Pulmonary artery endothelial cell (primary cell): ENCODE results near the gene PAX5. TPM values are rescaled to one million over a fixed set of nuclear protein-coding genes. Genes with fewer than 3 reads are reported as not detected.

Experiments
- DNase-seq: peaks from one replicate; pipeline ENCODE4 v3.0.0-alpha.2; 2011; ENCODE audit warnings: low read depth, low spot score
- total RNA-seq: library from RNA; depleted of rRNA; stranded (reverse); fragments of >200 nt; gene quantifications from 2 replicates; pipeline ENCODE4 v1.2.3, GENCODE V29; 2014

PAX5 gene
- total RNA-seq, 1 donor from 2014 or later = not detected

- no peak for DNase-seq
These were observed 171.6 kb downstream of the PAX5 start for GRCh38 chr9:36862206-36863145.

- no peak for DNase-seq
These were observed 172.4 kb downstream of the PAX5 start for GRCh38 chr9:36861528-36862205.

- DNase-seq = no peak
These were observed 175.2 kb downstream of the PAX5 start for GRCh38 chr9:36858805-36859375.

- DNase-seq = no peak
These were observed 178.4 kb downstream of the PAX5 start for GRCh38 chr9:36855448-36856315.

- DNase-seq = no peak
These were observed 179.3 kb downstream of the PAX5 start for GRCh38 chr9:36854751-36855150.

GRCh38 chr9:36854034-36854433 lies 180.0 kb downstream of the PAX5 start:
- no peak for DNase-seq

- DNase-seq = no peak
These were observed 180.8 kb downstream of the PAX5 start for GRCh38 chr9:36853233-36853632.

- DNase-seq = no peak
These were observed 184.1 kb downstream of the PAX5 start for GRCh38 chr9:36849943-36850342.

- no peak for DNase-seq
These were observed 185.1 kb downstream of the PAX5 start for GRCh38 chr9:36848946-36849345.

- no peak for DNase-seq
These were observed 186.0 kb downstream of the PAX5 start for GRCh38 chr9:36847781-36848673.

- DNase-seq = no peak
These were observed 187.4 kb downstream of the PAX5 start for GRCh38 chr9:36846621-36847020.

- DNase-seq = no peak
These were observed 188.2 kb downstream of the PAX5 start for GRCh38 chr9:36845844-36846243.

- no peak for DNase-seq
These were observed 189.1 kb downstream of the PAX5 start for GRCh38 chr9:36844961-36845360.

GRCh38 chr9:36843964-36844363 lies 190.1 kb downstream of the PAX5 start:
- no peak for DNase-seq

- DNase-seq = no peak
These were observed 191.2 kb downstream of the PAX5 start for GRCh38 chr9:36842560-36843530.

- no peak for DNase-seq
These were observed 193.1 kb downstream of the PAX5 start for GRCh38 chr9:36840898-36841536.

GRCh38 chr9:36839131-36839885 lies 194.8 kb downstream of the PAX5 start:
- no peak for DNase-seq
